COLO668 (cell line): ENCODE measurements around the gene PRCD.
"Not testable (repeated sequence)": the region's sequence is repeated elsewhere in the genome, so short reads cannot be mapped to it uniquely, and the experiment has no call there.

Experiments used
- DNase-seq: peaks from one replicate; lab custom pipeline; 2025; ENCODE audit not compliant: unreplicated experiment; lab: John Stamatoyannopoulos, UW

The PRCD gene

GRCh38 chr17:76502341-76503211, 37.3 kb upstream of the PRCD start:
- no peak for DNase-seq

GRCh38 chr17:76504117-76504516, 35.7 kb upstream of the PRCD start:
- no peak for DNase-seq

DNA sequence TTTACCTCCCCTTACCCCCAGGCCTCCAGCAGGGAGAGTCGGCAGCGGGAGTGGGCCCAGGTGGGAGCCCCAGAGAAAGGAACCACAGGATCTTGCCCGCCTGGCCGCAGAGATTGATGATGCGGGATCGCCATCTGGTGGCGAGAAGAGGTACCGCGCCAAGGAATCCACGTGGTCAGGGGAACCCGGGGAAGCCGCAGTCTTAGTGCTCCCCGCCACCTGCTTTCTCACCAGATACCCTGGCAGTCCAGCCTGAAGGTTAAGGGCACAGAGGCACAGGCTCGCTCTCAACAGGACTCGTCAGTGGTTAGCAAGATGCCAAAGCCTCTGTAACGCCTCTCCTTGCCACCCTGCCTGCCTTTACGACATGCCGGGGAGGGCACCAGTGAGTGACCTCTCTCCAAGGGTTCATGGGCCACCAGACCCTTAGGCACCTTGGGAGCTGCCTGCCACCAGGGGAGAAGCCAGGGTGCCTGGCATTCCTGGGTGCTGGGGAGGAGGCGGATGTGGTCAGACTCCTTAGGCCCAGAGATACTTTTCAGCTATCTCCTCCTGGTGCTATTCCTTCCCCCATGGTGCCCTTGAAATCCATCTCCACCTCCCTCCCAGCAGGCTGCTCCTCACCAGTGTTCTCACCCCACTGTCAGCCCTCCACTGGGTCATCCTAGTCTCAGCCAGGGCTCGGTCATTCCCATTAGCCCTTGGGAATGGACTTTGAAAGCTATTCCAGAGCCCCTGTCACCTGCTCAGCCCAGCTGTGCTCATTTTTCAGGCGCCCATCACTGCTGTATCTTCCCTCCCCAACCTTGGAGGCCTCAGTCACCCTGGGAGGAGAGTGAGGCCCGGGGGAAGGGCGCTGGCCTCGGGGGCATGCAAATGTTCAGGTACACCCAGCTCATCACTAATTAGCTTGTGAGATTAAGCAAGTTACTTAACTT, 33.2 kb upstream of the PRCD start:
- peak; percentile 56 for DNase-seq

DNA sequence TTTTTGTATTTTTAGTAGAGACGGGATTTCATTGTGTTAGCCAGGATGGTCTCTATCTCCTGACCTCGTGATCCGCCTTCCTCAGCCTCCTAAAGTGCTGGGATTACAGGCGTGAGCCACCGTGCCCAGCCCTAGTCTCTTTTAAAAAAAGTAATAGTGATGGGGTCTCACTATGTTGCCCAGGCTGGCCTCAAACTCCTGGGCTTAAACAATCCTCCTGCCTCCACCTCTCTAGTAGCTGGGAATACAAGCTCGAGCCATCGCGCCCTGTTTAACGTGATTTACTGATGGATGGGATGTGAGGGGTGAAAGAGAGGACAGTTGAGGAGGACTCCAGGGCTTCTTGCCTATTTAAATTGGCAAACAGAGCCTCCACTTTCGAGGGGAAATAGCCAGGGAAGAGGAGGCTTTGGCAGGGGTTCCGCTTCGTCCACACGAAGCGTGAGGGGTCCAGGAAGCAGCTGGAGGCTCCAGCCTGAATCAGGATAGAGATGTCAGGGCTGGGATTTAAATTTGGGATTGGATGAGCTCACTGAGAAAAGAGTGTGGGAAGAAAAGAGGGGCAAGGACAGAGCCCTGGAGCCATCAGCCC, 31.3 kb upstream of the PRCD start:
- DNase-seq = not testable (repeated sequence)

DNA sequence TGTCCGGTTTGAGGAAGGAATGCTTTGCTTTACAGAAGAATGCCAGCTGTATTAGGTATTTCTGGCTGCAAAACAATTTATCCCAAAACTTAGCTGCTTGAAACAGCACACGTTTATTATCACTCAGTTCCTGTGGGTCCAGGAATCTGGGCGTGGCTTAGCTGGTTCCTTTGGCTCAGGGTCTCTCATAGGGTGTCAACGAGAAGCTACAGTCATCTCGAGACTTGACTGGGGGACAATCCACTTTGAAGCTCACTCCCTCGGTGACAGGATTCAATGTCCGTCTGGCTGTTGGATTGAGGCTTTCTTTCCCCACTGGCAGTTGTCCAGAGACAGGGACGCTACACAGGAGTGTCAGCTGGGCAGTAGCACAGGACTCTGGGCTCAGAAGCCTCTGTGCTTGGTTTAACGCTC, 29.0 kb upstream of the PRCD start:
- no peak for DNase-seq

GRCh38 chr17:76511668-76512365, 28.0 kb upstream of the PRCD start:
- no peak for DNase-seq

DNA sequence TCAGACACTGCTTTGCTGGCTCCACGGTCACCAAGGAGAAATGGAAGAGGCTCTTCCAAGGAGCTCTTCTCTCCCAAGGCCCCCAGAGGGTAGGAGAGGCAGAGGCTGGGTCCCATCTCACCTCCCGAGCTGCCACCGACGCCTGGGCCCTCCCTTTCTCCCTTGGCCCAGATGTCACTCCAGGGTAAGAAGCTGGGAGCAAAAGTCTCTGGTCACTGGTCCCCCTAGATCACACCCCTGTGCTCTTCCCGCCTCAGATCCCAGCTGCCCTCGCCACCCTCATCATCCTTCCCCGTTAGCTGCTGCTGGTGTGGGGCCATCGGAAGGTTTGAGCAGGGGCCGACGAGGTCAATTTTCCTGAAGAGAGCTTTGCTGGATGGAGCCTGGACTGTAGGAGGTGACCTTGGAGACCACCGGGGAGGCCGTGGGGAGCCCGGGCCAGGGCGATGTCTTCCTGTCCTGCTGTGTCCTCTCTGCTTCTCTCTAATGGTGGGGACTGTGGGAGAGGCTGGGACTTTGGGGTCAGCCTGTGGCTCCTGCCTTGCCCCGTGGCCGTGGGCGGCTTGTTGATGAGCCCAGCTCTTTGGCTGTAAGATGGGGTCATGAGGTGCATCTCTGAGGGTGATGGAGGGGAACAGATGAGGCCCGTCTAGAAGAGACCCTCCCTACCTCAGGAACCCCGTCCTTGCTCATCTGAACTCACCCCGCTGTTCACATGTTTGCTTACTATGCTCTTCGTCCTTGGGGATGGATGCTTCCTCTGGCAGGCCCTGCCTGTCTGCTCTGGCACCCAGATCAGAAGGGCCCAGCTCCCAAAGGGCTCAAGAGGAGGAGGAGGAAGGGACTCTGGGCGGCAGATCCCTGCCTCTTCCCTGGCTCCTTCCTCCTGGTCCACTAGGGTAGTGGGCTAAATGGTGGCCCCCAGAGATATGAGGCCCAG, 27.2 kb upstream of the PRCD start:
- no peak for DNase-seq

DNA sequence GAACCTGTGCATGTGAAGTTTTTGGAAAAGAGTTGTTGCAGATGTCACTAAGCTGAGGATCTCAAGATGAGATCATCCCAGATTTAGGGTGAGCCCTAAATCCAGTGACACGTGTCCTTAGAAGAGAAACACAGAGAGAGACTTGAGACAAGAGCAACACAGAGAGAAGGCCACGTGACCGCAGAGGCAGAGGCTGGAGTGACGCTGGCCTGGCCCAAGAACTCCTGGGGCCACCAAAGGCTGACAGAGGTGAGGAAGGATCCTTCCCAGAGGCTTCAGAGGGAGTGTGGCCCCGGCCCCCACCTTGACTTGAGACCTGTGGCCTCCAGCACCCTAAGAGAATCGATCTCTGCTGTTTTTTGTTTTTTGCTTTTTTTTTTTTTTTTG, 26.5 kb upstream of the PRCD start:
- DNase-seq = no peak

GRCh38 chr17:76514355-76514754, 25.5 kb upstream of the PRCD start:
- DNase-seq = not testable (repeated sequence)

DNA sequence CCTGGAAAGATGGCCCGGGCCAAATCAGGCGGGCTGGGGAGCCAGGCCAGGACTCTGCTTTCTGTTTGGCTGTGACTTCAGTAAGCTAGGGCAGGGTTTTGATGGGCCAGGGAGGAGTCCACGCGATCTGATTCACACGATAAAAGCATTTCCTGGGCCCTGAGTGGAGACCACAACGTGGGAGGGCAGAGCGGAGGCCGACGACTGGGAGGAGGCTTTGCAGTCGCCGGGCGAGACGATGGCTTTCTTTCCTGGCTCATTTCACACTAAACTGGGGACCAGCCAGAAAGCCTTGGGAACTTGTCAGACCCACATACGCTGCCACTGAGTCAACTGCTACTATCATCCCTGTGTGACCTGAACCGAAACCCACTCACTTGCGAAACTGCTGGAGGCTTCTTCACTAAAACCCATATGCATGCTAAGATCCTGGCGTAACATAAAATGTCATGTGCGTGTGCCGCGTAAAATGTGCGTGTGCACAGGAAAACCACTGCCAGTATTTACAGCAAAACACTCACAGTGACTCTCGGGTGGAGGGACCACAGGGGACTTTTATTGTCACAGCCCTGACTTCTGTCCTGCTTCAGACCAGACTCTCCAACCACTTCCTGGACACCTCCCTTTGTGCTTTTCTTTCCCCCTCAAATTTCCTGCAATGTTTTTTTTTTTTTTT, 24.4 kb upstream of the PRCD start:
- no peak for DNase-seq

- no peak for DNase-seq
Observed at GRCh38 chr17:76517638-76518038, 22.2 kb upstream of the PRCD start.

DNA sequence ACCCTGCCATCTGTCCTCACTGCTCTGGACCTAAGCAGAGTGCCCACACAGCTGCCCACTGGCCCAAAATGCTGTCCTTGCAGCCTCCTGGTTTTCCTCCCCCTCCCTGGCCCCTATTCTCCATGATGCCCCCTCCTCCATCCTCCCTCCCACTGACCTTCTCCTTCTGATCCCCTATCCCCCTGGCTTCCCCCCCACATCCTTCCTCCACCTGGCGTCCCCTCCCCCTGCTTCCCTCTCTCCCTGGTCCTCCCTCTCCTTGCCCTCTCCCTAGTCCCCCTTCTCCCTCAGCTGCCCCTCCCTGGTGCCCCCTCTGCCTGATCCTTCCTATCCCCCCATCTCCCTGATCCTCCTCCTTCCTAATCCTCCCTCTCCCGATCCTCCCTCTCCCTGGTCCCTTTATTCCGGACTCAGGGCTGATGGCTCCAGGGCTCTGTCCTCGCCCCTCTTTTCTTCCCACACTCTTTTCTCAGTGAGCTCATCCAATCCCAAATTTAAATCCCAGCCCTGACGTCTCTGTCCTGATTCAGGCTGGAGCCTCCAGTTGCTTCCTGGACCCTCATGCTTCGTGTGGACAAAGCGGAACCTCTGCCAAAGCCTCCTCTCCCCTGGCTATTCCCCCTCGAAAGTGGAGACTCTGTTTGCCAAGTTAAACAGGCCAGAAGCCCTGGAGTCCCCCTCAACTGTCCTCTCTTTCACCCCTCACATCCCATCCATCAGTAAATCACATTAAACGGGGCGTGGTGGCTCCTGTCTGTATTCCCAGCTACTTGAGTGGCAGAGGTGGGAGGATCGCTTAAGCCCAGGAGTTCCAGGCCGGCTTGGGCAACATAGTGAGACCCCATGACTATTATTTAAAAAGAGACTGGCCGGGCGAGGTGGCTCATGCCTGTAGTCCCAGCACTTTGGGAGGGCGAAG, 20.5 kb upstream of the PRCD start:
- DNase-seq = no peak

- DNase-seq = no peak
Observed at GRCh38 chr17:76521262-76521661, 18.6 kb upstream of the PRCD start.

GRCh38 chr17:76521683-76522082, 18.2 kb upstream of the PRCD start:
- DNase-seq = not testable (repeated sequence)

GRCh38 chr17:76523084-76524037, 16.5 kb upstream of the PRCD start:
- DNase-seq = peak; percentile 59

DNA sequence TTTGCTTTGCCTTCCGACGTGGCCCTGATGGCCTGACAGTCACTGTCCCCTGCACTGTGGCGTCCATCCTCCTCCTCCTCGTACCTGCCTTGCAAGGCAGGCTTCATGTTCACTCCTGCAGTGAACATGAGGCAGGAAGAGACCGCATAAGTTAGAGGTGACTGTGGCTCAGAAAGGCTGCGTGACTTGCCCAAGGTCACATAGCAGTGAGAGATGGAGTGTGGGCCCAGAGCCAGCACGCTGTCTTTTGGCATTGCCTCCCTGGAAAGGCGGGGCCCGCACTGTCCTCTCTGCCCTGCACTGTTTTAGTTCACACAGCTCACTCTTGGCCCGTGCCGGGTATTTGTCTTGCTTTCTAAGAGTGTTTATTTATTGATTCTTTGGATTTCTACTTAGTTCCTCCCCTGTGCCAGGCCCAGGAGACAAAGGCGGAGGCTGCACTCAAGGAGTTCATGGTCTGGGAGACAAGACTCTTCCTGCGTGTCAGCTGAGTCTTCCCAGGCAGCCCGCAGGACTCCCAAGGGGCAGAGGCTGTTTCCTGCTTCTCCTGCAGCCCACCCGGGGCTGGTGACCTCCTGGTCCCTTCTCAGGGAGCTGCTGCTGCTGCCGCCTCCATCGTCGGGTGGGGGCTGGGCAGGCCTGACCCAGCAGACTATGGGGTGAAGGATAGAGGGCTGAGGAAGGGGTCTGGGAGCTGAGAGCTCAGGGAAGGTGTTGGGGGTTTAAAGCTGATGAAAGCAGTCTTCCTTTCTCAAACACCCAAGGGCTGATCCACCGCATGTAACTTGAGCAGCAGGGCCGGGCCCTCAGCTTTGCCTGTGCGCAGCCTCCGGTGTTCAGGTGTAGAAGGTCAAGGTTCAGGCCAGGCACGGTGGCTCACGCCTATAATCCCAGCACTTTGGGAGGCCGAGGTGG, 15.0 kb upstream of the PRCD start:
- DNase-seq = no peak
